ENCODE measurements around the gene TMEM196.

TMEM196 gene

GRCh38 chr7:19681596-19681995, 91.8 kb downstream of the TMEM196 start:
- Histone ChIP-seq H3K4me1 (ENCODE audit: control insufficient read depth, insufficient read depth, low read length) (no peaks in the 10 kb centered on the region), H3K9me3 (ENCODE audit: control insufficient read depth, insufficient read depth, low read length) (no peaks in the 10 kb centered on the region), H3K27me3 (ENCODE audit: control insufficient read depth, insufficient read depth, low read length) (no peaks in the 10 kb centered on the region), H3K36me3 (ENCODE audit: control insufficient read depth, insufficient read depth, low read length) (no peaks in the 10 kb centered on the region), H3K4me3 (ENCODE audit: low read length) (no peak overlapping the region), H3K27ac (ENCODE audit: low read length) (no peak overlapping the region)
- no CpG with 5 or more reads among the region's 5 CpGs for WGBS (ENCODE audit: insufficient coverage, insufficient read length)
- DNase-seq (ENCODE audit: low read depth, low spot score) = no peak

DNA sequence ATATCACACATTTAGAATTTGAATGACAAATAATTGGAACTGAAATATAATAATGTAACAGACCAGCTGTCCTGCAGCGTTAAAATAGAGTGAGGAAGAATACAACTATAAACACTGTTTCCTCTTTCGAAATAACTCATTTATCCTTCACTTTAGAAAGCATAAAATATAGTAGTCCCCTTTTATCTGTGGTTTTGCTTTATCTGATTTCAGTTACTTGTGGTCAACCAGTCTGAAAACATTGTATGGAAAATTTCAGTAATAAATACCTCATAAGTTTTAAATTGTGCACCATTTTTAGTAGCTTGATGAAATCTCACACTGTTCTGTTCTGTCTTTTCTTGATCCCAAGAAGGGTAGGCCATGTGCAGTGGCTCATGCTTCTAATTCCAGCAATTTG, 96.2 kb downstream of the TMEM196 start:
- no CpG with 5 or more reads among the region's 2 CpGs for WGBS (ENCODE audit: insufficient coverage, insufficient read length)
- H3K9me3 ChIP-seq (ENCODE audit: control insufficient read depth, insufficient read depth, low read length) = no peaks in the 10 kb centered on the region
- no peak for DNase-seq (ENCODE audit: low read depth, low spot score)
- no peak overlapping the region for H3K4me3 ChIP-seq (ENCODE audit: low read length)
- no peaks in the 10 kb centered on the region for H3K36me3 ChIP-seq (ENCODE audit: control insufficient read depth, insufficient read depth, low read length)
- no peak overlapping the region for H3K27ac ChIP-seq (ENCODE audit: low read length)
- H3K27me3 ChIP-seq (ENCODE audit: control insufficient read depth, insufficient read depth, low read length) = no peaks in the 10 kb centered on the region
- H3K4me1 ChIP-seq (ENCODE audit: control insufficient read depth, insufficient read depth, low read length) = no peaks in the 10 kb centered on the region

DNA sequence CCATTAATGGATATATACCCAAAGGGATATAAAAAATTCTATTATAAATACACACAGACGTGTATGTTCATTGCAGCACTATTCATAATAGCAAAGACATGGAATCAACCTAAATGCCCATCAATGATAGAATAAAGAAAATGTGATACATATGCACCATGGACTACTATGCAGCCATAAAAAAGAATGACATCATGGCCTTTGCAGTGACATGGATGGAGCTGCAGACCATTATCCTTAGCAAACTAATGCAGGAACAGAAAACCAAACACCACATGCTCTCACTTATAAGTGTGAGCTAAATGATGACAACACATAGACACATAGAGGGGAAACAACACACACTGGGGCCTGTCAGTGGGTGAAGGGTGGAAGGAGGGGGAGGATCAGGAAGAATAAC, 97.6 kb downstream of the TMEM196 start:
- Histone ChIP-seq H3K27ac (ENCODE audit: low read length) (no peak overlapping the region), H3K36me3 (ENCODE audit: control insufficient read depth, insufficient read depth, low read length) (no peaks in the 10 kb centered on the region), H3K4me3 (ENCODE audit: low read length) (no peak overlapping the region), H3K27me3 (ENCODE audit: control insufficient read depth, insufficient read depth, low read length) (no peaks in the 10 kb centered on the region), H3K9me3 (ENCODE audit: control insufficient read depth, insufficient read depth, low read length) (no peaks in the 10 kb centered on the region), H3K4me1 (ENCODE audit: control insufficient read depth, insufficient read depth, low read length) (no peaks in the 10 kb centered on the region)
- WGBS (ENCODE audit: insufficient coverage, insufficient read length) = no CpG with 5 or more reads among the region's 1 CpG
- DNase-seq (ENCODE audit: low read depth, low spot score) = no peak

- Histone ChIP-seq H3K27ac (ENCODE audit: low read length) (no peak overlapping the region), H3K4me1 (ENCODE audit: control insufficient read depth, insufficient read depth, low read length) (no peaks in the 10 kb centered on the region), H3K27me3 (ENCODE audit: control insufficient read depth, insufficient read depth, low read length) (no peaks in the 10 kb centered on the region), H3K9me3 (ENCODE audit: control insufficient read depth, insufficient read depth, low read length) (no peaks in the 10 kb centered on the region), H3K36me3 (ENCODE audit: control insufficient read depth, insufficient read depth, low read length) (no peaks in the 10 kb centered on the region), H3K4me3 (ENCODE audit: low read length) (no peak overlapping the region)
- DNase-seq (ENCODE audit: low read depth, low spot score) = no peak
- WGBS (ENCODE audit: insufficient coverage, insufficient read length) = no CpG with 5 or more reads among the region's 5 CpGs
Measured at GRCh38 chr7:19674266-19674960, 99.0 kb downstream of the TMEM196 start.

GRCh38 chr7:19670806-19671205, 102.6 kb downstream of the TMEM196 start:
- no peaks in the 10 kb centered on the region for H3K9me3 ChIP-seq (ENCODE audit: control insufficient read depth, insufficient read depth, low read length)
- no peak overlapping the region for H3K27ac ChIP-seq (ENCODE audit: low read length)
- no peaks in the 10 kb centered on the region for H3K27me3 ChIP-seq (ENCODE audit: control insufficient read depth, insufficient read depth, low read length)
- WGBS (ENCODE audit: insufficient coverage, insufficient read length) = no CpG with 5 or more reads among the region's 1 CpG
- no peaks in the 10 kb centered on the region for H3K36me3 ChIP-seq (ENCODE audit: control insufficient read depth, insufficient read depth, low read length)
- no peak overlapping the region for H3K4me3 ChIP-seq (ENCODE audit: low read length)
- DNase-seq (ENCODE audit: low read depth, low spot score) = no peak
- no peaks in the 10 kb centered on the region for H3K4me1 ChIP-seq (ENCODE audit: control insufficient read depth, insufficient read depth, low read length)
